Mesothelial cell of epicardium (in vitro differentiated cells): ENCODE data around the gene ST7L. TPM values are rescaled to one million over a fixed set of nuclear protein-coding genes. Genes with fewer than 3 reads are reported as not detected.

Source experiments
- DNase-seq, 2 experiments: peaks; one replicate each; pipeline ENCODE4 v3.0.0; 2021; ENCODE audit warnings: low spot score in 2 of 2; ENCODE audit not compliant: unreplicated experiment in 2 of 2
- H3K27ac Mint-ChIP-seq: 2 replicates; pipeline ENCODE4 v1.8.0; 2021; ENCODE audit warnings: mixed read lengths
- H3K27me3 Mint-ChIP-seq: 2 replicates; pipeline ENCODE4 v1.8.0; 2021; ENCODE audit warnings: low read depth, mixed read lengths
- H3K36me3 Mint-ChIP-seq: 2 replicates; pipeline ENCODE4 v1.8.0; 2021; ENCODE audit warnings: mixed read lengths
- H3K4me1 Mint-ChIP-seq: 2 replicates; pipeline ENCODE4 v1.8.0; 2021; ENCODE audit warnings: mixed read lengths
- H3K4me3 Mint-ChIP-seq: 2 replicates; pipeline ENCODE4 v1.8.0; 2021; ENCODE audit warnings: mild to moderate bottlenecking, moderate library complexity, mixed read lengths
- H3K9me3 Mint-ChIP-seq: 2 replicates; pipeline ENCODE4 v1.8.0; 2021; ENCODE audit warnings: mixed read lengths
- CTCF ChIP-seq: fragments of 200-600 bp; sonication (generic); IDR thresholded peaks from one replicate; pipeline ENCODE4 v1.5.0; 2021; ENCODE audit warnings: antibody characterized with exemption; ENCODE audit not compliant: unreplicated experiment
- total RNA-seq: library from RNA; stranded (reverse); gene quantifications from 3 replicates; pipeline ENCODE4 v1.2.1, GENCODE V29; 2021

ST7L gene
- total RNA-seq, 1 donor from 2014 or later: 27.6 TPM

DNA sequence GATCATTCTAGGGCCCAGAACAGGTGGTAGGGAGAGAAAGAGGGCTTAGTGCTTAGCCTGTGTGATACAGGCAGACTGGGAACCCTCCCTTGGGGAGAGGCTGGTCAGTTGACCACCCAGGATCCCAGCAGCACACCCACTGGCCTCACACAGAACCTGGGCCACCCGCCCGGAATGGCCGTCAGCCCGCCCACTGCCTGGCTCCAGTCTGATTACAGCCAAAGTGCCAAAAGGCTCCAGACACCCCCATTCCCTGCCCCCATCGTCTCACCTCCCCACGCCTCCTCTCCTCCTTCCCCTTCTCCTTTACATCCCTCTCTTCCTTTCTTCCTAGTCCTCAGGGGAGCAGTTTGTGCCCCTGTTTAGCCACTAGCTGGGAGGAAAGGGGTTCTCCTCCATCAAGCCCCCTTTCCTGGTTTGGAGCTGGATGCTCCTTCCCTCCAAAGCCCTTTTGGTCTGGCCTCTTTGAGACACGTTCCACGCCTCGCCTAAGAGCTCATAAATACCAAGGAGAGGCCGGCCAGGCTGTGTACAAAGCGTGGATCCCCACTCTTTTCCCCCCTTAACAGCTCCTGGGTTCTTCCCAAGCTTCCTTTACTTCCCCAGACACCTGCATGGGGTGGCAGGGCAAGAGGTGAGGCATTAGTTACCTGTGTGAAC, 114.8 kb downstream of the ST7L start:
- Mint-ChIP-seq H3K9me3 (no peaks in the 10 kb centered on the region), H3K4me1 (peaks cover 58% of the 10 kb centered on the region), H3K27me3 (peaks cover 33% of the 10 kb centered on the region), H3K27ac (peak overlapping the region; percentile 99), H3K36me3 (no peaks in the 10 kb centered on the region), H3K4me3 (peak overlapping the region; percentile 69)
- no peak for TF ChIP-seq CTCF
- no peak for DNase-seq

GRCh38 chr1:112502826-112503225, 116.1 kb downstream of the ST7L start:
- no peaks in the 10 kb centered on the region for H3K9me3 Mint-ChIP-seq
- TF ChIP-seq CTCF: no peak
- no peak for DNase-seq
- peaks cover 33% of the 10 kb centered on the region for H3K27me3 Mint-ChIP-seq
- peak overlapping the region; percentile 69 for H3K4me3 Mint-ChIP-seq
- H3K36me3 Mint-ChIP-seq: no peaks in the 10 kb centered on the region
- peak overlapping the region; percentile 99 for H3K27ac Mint-ChIP-seq
- H3K4me1 Mint-ChIP-seq: peaks cover 52% of the 10 kb centered on the region

DNA sequence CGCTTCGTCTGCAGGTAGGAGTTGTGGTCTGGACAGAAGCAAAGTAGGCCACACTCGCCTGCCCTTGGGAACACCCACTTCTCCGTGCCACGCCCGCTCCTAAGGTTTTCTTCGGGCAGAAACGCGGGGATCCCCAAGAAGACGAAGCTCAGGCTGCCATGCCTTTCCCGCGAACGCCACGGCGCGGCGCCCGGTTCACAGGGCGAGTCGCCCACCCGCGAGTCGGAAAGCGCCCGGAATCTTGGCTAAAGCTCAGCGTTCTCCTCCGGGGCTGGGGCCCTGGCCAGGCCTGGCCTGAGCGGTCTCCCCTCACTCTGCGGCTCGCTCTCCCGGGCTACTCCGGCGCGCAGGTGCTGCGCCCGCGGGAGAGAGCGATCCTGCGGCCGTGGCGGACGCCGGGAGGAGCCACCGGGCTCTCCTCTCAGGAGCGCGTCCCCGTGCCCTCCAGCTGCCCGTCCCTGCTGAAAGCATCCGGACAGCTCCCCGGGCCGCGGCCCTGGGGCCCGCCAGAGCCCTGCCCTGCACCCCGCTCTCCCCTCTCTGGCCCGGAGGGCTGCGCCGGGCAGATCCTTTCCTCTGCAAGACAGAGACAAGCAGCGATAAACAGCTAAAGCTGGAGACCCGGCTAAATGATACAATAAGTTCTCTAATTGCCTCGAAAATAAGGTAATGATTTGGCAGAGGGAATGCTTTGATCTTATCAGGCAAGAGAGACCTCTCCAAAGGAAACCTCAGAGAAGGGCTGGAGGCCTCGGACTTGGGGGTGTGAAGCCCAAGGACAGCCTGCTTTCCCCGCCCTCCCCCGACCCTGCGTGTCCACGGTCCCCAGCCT, 116.9 kb downstream of the ST7L start:
- peak; percentile 57 to 81 for DNase-seq
- no peaks in the 10 kb centered on the region for H3K36me3 Mint-ChIP-seq
- H3K4me1 Mint-ChIP-seq: peaks cover 45% of the 10 kb centered on the region
- H3K4me3 Mint-ChIP-seq: peak overlapping the region; percentile 69
- peaks cover 29% of the 10 kb centered on the region for H3K27me3 Mint-ChIP-seq
- peak; percentile 47 for TF ChIP-seq CTCF
- H3K27ac Mint-ChIP-seq: peak overlapping the region; percentile 99
- no peaks in the 10 kb centered on the region for H3K9me3 Mint-ChIP-seq

GRCh38 chr1:112496290-112496689, 122.7 kb downstream of the ST7L start:
- H3K4me3 Mint-ChIP-seq: no peak overlapping the region
- no peaks in the 10 kb centered on the region for H3K36me3 Mint-ChIP-seq
- H3K27me3 Mint-ChIP-seq: peaks cover 28% of the 10 kb centered on the region
- DNase-seq: no peak
- peaks cover 2% of the 10 kb centered on the region for H3K4me1 Mint-ChIP-seq
- TF ChIP-seq CTCF: no peak
- no peak overlapping the region for H3K27ac Mint-ChIP-seq
- no peaks in the 10 kb centered on the region for H3K9me3 Mint-ChIP-seq

- no peak for DNase-seq
- Mint-ChIP-seq H3K27me3 (peaks cover 14% of the 10 kb centered on the region), H3K9me3 (no peaks in the 10 kb centered on the region), H3K36me3 (no peaks in the 10 kb centered on the region), H3K4me1 (no peaks in the 10 kb centered on the region), H3K4me3 (no peak overlapping the region), H3K27ac (no peak overlapping the region)
- TF ChIP-seq CTCF: no peak
Measured at GRCh38 chr1:112493351-112493750, 125.6 kb downstream of the ST7L start.
